ENCODE results near the gene DUS1L.

DUS1L gene

DNA sequence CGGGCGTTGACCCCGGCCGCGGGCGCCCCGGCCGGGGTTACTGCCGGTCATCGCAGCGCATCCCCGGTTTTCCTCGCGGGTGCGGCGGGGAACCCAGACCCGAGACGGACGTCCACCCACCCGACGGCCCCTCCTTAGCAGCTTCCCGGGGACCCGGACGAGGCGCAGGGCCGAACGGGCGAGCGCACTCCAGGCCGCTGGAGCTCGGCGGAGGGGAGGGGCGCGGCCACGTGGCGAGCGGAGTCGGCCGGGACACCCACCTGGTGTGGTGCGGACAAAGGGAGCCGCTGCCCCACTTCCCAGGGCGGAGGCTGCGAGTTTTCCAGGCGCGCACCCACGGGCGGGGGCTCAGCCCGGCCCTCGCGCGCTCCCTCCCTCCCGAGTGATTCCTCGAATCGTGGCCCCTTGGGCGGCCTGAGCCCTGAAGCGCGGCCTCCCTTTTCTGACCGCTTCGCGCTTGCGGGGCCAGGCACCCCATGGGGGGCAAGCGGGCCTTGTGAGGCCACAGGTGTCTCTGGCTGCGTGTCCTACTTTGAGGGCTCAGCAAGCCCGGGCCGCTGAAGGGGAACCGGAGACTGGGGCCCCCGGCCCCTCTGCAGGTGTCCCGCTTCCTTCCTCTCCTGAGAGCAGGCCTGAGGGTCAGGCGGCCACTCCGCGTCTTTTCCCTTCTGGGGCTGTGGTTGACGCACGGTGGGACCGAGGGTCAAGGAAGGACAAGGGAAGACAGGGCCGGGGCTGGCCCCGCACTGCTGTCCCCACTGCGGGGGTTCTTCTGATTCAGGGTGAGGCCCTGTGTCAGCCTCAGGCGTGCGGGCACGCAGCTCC is 33.5 kb upstream of the DUS1L start:
- no peak for TF ChIP-seq CTCF (conservative IDR thresholded peaks at IDR 0.05)
- peak overlapping the region; percentile 99 for H3K27ac ChIP-seq

- H3K27ac ChIP-seq = peak within 1 kb of the TSS; percentile 99
- TF ChIP-seq CTCF (conservative IDR thresholded peaks at IDR 0.05) = peak; percentile 59
Observed at GRCh38 chr17:82098169-82098938, 32.8 kb upstream of the DUS1L start, which contains the start of gene FASN. TSS of gene FASN (minus strand) at chr17:82098236. CDS start at chr17:82096445, 1,791 bp downstream.

- H3K27ac ChIP-seq = peak overlapping the region; percentile 99
- TF ChIP-seq CTCF (conservative IDR thresholded peaks at IDR 0.05) = no peak
Observed at GRCh38 chr17:82097919-82098168, 32.2 kb upstream of the DUS1L start.

- H3K27ac ChIP-seq = peak overlapping the region; percentile 99
- TF ChIP-seq CTCF (conservative IDR thresholded peaks at IDR 0.05) = no peak
Observed at GRCh38 chr17:82097184-82097918, 31.7 kb upstream of the DUS1L start.

GRCh38 chr17:82096709-82097183 is 31.1 kb upstream of the DUS1L start:
- TF ChIP-seq CTCF (conservative IDR thresholded peaks at IDR 0.05) = no peak
- peak overlapping the region; percentile 99 for H3K27ac ChIP-seq

GRCh38 chr17:82095777-82096708 is 30.4 kb upstream of the DUS1L start:
- no peak for TF ChIP-seq CTCF (conservative IDR thresholded peaks at IDR 0.05)
- H3K27ac ChIP-seq = peak overlapping the region; percentile 99

All from VCaP (cell line).